HG02870 (cell line): ENCODE results near the gene SLC29A2.
"Not testable (repeated sequence)": the region's sequence is repeated elsewhere in the genome, so short reads cannot be mapped to it uniquely, and the experiment has no call there.

Experiments used
- ATAC-seq: cut with Tn5 transposase; IDR thresholded peaks from one replicate; pipeline ENCODE4 v1.9.1; 2021; ENCODE audit warnings: mild to moderate bottlenecking, moderate library complexity; ENCODE audit not compliant: unreplicated experiment

The SLC29A2 gene

GRCh38 chr11:66321606-66322005 lies 50.0 kb downstream of the SLC29A2 start:
- ATAC-seq, result no peak

DNA sequence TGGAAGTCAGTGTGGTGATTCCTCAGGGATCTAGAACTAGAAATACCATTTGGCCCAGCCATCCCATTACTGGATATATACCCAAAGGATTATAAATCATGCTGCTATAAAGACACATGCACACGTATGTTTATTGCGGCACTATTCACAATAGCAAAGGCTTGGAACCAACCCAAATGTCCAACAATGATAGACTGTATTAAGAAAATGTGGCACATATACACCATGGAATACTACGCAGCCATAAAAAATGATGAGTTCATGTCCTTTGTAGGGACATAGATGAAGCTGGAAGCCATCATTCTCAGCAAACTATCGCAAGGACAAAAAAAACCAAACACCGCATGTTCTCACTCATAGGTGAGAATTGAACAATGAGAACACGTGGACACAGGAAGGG lies 50.8 kb downstream of the SLC29A2 start:
- ATAC-seq, result not testable (repeated sequence)

DNA sequence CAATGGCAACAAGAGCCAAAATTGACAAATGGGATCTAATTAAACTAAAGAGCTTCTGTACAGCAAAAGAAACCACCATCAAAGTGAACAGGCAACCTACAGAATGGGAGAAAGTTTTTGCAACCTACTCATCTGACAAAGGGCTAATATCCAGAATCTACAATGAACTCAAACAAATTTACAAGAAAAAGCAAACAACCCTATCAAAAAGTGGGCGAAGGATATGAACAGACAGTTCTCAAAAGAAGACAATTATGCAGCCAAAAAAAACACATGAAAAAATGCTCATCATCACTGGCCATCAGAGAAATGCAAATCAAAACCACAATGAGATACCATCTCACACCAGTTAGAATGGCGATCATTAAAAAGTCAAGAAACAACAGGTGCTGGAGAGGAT lies 51.3 kb downstream of the SLC29A2 start:
- not testable (repeated sequence) for ATAC-seq

DNA sequence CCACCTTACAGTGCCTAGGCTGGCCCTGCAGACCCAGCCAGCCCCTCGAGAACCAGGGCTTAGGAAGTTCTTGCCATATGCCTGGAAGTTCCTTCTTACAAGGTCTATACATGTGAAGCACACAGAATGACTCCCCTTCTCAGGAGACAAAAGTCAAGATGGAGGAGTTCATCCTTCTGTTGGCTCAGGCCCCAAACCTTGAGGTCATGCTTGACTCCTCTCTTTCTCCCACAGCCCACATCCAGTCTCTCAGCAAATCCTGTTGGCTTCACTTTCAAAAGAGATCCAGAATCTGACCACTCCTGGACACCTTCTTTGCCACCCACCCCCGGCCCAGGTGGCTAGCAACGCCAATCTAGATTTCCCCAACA lies 53.0 kb downstream of the SLC29A2 start:
- ATAC-seq, result no peak

GRCh38 chr11:66317723-66318599 lies 53.6 kb downstream of the SLC29A2 start:
- no peak for ATAC-seq

GRCh38 chr11:66317322-66317722 lies 54.2 kb downstream of the SLC29A2 start:
- no peak for ATAC-seq

DNA sequence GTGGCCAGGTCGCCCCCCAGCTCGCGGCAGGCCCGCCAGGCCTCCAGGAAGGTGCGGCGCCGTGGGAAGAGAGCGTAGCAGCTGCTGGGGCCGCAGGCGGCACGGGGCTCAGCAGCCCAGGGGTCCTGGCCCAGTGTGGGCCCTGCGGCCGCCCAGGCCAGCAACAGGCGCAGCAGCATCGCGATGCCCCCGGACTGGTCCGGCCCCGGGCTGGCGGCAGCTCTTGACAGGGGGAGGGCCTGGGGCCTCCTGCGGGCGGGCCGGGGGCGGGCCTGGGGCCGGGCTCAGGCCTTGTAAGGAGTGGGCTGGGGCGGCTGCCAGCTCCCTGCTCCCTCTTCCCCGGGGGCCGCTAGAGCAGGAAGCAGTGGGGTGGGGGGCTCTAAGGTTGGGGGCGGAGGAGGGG lies 54.7 kb downstream of the SLC29A2 start, which contains the start of gene CD248:
TSS of gene CD248 (minus strand) at position 196 of the 403 bp plus-strand sequence. CDS start at position 179, 17 bp downstream.
- ATAC-seq, result no peak

GRCh38 chr11:66315921-66316811 lies 55.4 kb downstream of the SLC29A2 start:
- no peak for ATAC-seq

DNA sequence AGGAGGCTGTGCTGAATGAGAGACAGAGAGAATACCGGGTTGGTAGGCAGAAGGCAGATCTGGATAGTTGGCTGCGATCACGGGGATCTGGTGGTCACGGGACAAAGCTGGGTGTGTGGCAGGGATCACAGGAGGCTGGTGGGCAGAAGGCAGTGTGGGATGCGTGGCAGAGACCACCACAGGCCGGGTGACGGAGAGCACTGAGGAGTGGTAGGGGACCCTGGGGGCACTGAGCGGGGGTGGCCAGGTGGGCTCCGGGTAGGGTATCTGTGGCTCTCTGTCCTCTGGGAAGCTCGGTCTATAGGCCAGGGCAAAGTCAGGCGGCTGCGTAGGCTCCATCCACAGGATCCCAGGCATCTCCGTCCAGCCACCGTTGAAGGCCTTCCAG lies 56.1 kb downstream of the SLC29A2 start:
- no peak for ATAC-seq

- ATAC-seq, result no peak
These were observed 56.7 kb downstream of the SLC29A2 start for GRCh38 chr11:66314561-66315497.

GRCh38 chr11:66314186-66314501 lies 57.4 kb downstream of the SLC29A2 start:
- ATAC-seq, result no peak

DNA sequence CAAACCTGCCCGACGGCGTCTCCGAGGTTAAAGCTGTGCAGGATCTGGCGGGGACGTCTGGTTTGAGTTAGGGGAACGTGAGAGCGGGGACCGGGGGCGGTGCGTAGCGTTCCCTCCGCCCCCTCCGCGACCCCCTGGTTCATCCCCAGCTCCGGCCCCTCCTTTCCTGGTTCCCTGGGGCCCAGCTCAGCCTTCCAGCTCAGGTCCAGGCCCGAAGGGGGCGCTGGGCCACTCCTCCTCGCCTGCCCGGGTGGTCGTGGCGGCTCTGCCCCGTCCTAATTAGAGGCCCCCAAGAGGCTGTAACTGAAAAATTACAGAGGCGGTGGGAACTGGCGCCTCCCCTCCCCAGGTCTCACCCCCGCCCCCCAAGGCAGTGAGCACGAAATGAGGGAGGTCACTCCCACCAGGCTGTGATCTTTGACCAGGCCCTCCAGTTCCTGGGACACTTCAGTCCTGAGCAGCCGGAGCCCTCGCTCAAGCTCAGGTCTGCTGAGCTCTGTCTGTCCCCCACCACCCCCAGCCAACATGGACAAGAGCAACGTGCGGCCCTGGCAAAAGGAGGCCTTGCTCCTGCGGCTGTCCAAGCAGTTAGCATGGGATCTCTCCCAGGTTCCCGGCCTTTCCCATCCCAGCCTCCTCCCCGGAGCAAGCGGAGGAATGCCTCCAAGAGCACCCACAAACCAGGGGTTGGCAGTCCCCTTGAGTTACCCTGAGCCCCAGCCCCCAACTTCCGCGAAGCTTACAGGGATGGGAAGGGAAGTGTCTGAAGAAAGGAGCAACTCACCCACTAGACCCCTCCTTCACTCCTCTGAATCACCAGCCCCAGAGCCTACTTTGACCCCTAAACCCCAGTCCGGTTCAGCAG lies 58.0 kb downstream of the SLC29A2 start:
- ATAC-seq, result no peak

DNA sequence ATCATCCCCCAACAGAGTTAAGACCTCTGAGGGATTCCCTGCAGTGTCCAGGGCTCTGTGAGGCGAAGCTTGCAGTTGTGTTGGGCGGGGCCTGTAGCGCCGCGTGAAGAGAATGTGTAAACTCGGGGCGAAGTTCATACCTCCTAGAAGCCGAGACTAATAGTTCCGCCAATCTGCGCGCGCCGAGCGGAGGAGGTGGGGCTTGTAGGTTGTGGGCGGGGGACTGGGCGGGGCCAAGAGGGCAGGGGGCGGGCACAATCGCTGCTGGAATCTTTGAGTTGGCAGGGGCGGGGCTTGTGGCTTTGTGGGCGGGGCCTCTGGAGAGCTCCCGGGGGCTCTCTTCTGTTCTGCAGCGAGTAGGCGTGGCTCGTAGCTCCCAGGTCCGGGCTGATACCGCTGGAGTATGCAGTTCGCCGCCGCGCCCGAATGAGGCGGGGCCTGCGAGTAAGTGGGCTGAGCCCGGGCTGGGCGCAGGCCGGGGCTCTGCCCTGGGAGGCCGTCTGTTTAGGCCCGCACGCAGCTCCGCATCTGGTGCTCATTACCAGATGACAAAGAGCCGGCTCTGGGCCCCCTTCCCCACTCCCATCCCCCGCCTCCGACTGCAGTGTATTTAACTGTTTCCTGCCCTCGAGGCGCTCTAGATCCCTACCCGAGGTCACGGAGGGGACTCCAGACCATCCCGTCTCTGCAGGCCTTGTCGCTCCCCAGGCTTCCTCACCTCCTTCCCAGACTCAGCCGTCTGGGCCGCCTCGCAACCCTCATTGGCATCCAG lies 58.8 kb downstream of the SLC29A2 start:
- ATAC-seq, result peak; percentile 60
